Measurements from ENCODE around the gene BCL2. TPM values are rescaled to one million over a fixed set of nuclear protein-coding genes. Genes with fewer than 3 reads are reported as not detected.

BCL2 gene
- total RNA-seq, 1 donor: 4.2 TPM

DNA sequence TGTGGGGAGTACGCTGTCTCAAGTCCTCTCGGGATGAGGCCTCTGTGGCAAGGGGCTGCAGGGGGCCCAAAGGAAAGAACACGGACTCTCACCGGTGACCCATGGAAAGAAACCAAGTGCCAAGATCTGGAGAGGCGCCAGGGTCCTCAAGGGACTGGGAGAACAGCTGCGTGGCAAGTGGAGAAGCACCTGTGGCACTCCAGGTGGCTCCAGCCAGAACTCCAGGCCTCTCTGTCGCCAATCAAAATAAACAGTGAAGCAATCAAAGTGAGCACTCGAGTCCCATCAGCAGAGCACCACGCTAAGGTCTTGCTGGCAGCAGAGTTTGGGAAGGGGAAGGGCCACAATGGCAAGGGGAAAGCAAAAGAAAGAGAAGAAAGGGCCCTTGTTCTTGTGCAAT lies 54.7 kb downstream of the BCL2 start:
- no peak for DNase-seq (ENCODE audit: low read depth)
- no peak overlapping the region for H3K4me3 ChIP-seq (ENCODE audit: low read depth, low read length)
- TF ChIP-seq, protein P1, sequence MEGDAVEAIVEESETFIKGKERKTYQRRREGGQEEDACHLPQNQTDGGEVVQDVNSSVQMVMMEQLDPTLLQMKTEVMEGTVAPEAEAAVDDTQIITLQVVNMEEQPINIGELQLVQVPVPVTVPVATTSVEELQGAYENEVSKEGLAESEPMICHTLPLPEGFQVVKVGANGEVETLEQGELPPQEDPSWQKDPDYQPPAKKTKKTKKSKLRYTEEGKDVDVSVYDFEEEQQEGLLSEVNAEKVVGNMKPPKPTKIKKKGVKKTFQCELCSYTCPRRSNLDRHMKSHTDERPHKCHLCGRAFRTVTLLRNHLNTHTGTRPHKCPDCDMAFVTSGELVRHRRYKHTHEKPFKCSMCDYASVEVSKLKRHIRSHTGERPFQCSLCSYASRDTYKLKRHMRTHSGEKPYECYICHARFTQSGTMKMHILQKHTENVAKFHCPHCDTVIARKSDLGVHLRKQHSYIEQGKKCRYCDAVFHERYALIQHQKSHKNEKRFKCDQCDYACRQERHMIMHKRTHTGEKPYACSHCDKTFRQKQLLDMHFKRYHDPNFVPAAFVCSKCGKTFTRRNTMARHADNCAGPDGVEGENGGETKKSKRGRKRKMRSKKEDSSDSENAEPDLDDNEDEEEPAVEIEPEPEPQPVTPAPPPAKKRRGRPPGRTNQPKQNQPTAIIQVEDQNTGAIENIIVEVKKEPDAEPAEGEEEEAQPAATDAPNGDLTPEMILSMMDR (IDR thresholded peaks at IDR 0.05; ENCODE audit: insufficient read depth, low read length): no peak

DNA sequence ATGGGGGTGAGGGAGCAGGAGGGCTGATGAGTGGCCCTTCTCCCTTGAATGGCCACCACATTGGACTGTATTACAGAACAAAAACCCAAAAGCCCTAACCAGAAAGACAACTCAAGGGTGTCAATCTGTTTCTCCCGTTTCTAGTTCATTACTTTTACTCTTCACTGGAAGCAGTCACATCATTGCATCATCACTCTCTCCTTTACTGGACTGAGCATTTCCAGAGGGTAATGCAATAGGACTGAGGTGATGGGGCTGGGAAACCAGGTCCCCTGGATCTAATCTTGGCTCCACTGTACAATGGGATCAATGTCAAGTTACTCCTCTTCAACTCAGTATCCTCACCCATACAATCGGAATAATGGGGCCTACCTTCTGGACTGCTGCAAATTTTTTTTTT lies 56.1 kb downstream of the BCL2 start:
- TF ChIP-seq, protein P1 (IDR thresholded peaks at IDR 0.05; ENCODE audit: insufficient read depth, low read length): no peak
- no peak for DNase-seq (ENCODE audit: low read depth)
- H3K4me3 ChIP-seq (ENCODE audit: low read depth, low read length): no peak overlapping the region

DNA sequence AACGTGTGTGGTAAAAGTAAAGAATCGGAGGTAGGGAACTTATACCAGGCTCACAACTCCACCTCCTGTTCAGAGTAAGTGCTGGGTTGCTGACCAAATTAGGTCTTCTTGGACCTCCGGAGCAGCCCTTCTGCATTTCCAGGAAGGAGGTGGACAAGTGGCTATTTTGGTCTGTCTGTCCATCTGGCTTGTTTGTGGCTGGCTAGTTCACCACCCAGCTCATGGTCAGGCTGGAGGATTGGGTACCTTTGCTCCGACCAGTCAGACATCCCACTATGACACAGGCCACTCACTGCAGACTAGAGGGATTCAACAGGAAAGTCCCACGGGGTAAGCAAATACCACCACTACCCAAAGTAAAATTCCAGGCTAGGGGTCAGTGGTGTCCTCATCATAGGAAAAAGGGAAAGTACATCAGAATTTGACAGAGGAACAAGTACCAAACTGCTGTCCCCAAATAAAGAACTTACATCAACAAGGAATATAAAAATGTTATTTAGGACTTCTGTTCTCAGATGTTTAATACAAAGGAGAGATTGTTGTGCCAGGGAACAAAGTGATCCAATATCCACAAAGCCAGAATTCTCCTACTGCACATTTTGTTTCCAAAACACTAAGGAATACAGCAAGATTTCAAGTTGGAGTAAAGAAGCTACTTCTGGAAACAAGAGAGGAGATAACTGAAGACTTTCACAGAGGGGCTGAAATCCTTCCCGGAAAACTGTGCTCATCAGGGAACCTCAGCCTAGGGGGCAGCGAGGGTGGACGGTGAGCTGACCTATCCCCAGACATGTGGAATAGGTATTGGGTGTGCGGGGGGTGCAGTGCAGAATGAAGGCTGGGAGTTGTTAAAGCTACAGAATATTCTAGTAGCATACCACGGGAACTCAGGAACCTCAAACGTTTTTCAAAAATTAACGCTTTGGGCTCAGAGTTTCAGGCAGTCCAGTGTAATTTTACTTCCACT lies 56.9 kb downstream of the BCL2 start:
- DNase-seq (ENCODE audit: low read depth): peak; percentile 12
- TF ChIP-seq, protein P1 (IDR thresholded peaks at IDR 0.05; ENCODE audit: insufficient read depth, low read length): no peak
- no peak overlapping the region for H3K4me3 ChIP-seq (ENCODE audit: low read depth, low read length)

DNA sequence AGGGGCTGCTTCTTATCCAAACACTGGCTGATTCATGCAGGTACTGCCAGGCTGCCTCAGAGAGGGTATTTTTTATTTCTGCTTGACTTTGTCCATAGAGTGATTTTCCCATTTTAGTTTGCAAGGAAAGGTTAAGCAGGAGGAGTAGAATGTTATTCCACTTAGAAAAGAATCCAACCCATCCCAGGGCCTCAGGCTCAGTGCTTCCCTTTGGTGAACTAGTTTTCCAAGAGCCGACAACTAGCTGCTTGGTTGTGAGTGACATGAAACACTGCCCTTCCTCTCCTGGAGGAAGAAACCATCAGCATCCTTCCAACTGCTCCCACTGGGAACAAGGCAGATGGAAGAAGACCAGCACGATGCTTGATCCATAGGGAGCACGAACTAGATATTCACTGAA lies 58.5 kb downstream of the BCL2 start:
- TF ChIP-seq, protein P1 (IDR thresholded peaks at IDR 0.05; ENCODE audit: insufficient read depth, low read length): no peak
- no peak for DNase-seq (ENCODE audit: low read depth)
- no peak overlapping the region for H3K4me3 ChIP-seq (ENCODE audit: low read depth, low read length)

DNA sequence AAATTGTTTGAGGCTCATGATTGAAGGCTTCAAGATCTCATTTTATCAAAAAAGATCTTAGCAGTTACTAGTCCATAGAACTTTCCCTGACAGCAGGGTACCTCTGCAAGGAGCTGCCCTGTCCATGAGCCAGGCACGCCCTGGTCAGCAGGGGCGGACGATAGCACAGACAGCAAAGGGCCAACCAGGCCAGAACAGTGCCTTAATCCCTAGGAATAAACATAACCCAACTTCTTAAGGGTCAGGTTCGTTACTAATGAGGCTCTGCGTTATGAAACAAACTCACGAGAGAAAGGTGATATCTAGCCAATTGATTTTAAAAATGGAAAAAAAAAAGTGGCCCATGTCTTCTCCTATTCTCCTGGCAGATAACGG lies 59.2 kb downstream of the BCL2 start:
- DNase-seq (ENCODE audit: low read depth): no peak
- TF ChIP-seq, protein P1 (IDR thresholded peaks at IDR 0.05; ENCODE audit: insufficient read depth, low read length): no peak
- no peak overlapping the region for H3K4me3 ChIP-seq (ENCODE audit: low read depth, low read length)

DNA sequence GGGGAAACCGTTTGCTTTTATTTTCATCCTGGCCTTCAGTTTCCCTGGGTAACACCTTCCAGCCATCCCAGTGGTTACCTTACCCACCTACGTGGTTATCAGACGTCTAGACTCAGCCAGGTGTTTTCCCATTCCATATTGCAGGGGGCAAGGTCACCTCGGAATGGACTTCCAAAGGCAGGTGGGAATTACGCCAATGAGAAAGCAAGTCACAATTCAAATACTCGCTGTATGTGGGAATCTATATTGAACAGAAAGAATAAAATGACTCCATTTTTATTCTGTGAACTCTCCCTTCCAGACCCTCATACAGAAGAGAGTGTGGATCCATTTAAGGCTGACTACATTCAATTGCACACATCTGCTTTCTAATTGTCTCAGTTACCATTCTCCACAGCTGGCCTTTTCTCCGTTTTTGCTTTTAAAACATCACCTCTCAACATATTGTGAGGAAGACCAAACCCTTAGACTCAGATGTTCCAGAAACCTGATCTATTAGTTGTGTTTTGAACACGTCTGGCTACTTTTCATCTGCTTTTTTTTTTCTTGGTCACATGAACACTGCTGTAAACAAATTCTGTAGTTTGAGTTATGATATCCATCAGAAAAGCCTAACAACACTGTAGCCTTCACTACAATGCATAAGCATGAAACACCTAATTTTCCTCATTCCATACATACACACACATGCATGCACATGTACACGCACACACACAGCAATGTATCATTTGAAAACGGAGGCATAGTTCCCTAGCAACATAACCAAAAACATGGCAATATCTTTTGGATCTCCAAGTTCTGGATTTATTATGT lies 59.8 kb downstream of the BCL2 start:
- TF ChIP-seq, protein P1 (IDR thresholded peaks at IDR 0.05; ENCODE audit: insufficient read depth, low read length): no peak
- DNase-seq (ENCODE audit: low read depth): no peak
- no peak overlapping the region for H3K4me3 ChIP-seq (ENCODE audit: low read depth, low read length)
